Measurements from ENCODE around the gene PTDSS2.

PTDSS2 gene

DNA sequence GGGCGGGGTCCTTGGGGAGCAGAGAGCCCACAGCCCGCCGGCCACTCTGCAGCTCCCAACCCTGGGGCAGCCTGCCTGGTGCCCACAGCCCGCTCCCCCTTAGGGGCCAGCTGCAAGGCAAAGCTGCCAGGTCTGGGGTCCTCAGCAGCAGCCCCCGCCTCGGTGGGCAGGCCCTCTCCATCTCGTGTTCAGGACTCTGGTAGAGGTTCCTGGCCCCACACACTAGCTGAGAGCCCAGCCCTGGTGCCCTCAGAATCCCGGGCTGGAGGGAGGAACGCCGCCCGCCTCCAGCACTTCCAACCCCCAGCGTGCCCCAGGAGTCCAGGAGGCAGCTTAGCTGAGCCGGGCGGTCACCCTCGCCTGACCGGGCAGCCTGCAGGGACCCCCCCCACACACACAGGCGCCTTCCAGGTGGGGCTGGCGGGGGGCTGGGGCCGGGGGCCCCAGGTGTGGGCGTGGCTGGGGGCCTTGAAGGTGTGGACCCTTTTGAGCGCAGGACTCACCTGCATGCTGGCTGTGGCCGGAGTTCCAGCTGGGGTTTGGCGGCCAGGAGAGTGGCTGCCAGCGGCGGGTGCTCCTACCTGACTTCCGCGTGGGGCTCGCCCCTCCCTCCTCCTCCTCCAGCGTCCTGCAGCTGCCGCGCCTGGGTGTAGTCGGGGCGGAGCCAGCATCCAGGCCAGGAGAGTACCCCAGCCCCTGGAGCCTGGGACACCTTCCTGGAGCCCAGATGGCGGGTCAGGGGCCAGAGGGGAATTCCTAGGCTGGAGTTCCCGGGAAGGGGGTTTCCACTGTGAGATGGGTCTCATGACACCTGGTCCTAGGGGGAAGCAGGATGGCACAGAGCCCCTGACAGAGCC, 8.4 kb upstream of the PTDSS2 start, which contains the start of gene ANO9:
Gene ANO9, minus strand, starts transcription at position 594 of the 857 bp plus-strand sequence. Its CDS starts 85 bp downstream, at position 509.
- DNase-seq: peak; percentile 48 to 67 (median 54)
- Histone ChIP-seq H3K9me3 (ENCODE audit: control insufficient read depth, low read length) (no peaks in the 10 kb centered on the region), H3K27me3 (replicated peaks; ENCODE audit: control insufficient read depth, insufficient read depth, low read length, poor library complexity, severe bottlenecking) (no peaks in the 10 kb centered on the region), H3K4me3 (ENCODE audit: insufficient read depth, low read depth, low read length, poor library complexity, severe bottlenecking) (peak within 1 kb of the TSS; percentile 71), H3K36me3 (ENCODE audit: control insufficient read depth, insufficient read depth, low read length) (no peaks in the 10 kb centered on the region), H3K4me1 (ENCODE audit: control insufficient read depth, insufficient read depth, low read length, poor library complexity, severe bottlenecking) (peaks cover 32% of the 10 kb centered on the region), H3K27ac (ENCODE audit: insufficient read depth, low read length, poor library complexity, severe bottlenecking) (peak within 1 kb of the TSS; percentile 67)

DNA sequence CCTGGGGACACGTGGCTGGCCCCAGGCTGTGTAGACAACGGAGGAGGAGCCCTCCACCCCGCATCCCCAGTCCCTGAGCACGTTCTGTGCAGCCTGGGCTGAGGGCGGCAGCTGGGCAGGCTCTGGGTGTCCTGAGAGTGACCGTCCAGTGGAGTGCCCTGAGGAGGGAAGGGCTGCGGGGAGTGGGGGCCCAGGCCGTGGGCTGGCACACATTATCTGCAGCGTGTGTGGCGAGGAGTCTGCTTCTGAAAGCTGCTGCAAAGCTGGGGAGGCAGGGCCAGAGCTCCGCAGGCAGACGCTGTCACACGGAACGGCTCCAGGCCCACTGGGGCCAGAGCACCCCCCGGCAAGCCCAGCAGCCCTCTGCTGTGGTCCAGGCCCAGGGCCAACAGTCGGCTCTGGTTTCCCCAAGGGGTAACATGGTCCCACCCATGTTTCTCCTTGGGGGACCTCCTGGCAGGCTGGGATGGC, 7.4 kb upstream of the PTDSS2 start:
- Histone ChIP-seq H3K27me3 (replicated peaks; ENCODE audit: control insufficient read depth, insufficient read depth, low read length, poor library complexity, severe bottlenecking) (no peaks in the 10 kb centered on the region), H3K4me3 (ENCODE audit: insufficient read depth, low read depth, low read length, poor library complexity, severe bottlenecking) (no peak overlapping the region), H3K27ac (ENCODE audit: insufficient read depth, low read length, poor library complexity, severe bottlenecking) (no peak overlapping the region), H3K4me1 (ENCODE audit: control insufficient read depth, insufficient read depth, low read length, poor library complexity, severe bottlenecking) (peaks cover 26% of the 10 kb centered on the region), H3K9me3 (ENCODE audit: control insufficient read depth, low read length) (no peaks in the 10 kb centered on the region), H3K36me3 (ENCODE audit: control insufficient read depth, insufficient read depth, low read length) (no peaks in the 10 kb centered on the region)
- DNase-seq: no peak

DNA sequence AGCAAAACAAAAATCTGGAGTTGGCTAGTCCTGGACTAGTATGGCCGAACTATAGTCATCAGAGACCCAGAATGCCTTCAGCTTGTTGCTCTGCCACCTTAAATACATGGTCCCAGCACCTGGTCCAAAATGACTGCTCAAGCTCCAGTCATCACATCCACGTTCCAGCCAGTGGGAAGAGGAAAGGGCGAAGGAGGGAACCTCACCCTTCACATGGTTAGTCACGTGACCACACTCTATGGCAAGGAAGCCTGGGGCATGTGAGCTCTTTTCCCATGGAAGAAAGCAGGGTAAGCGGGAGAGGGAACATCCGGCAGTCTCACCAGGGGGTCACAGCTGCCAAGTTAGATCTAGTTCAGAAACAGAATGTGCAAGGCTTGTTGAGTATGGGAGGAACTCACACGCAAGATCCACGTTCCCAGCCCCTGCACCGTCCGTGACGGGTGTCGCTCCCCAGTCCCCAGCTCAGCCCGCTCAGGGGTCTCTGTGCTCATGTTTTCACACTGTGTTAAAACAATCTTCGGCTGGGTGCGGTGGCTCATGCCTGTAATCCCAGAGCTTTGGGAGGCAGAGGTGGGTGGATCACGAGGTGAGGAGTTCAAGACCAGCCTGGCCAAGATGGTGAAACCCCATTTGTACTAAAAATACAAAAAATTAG, 6.4 kb upstream of the PTDSS2 start:
- no peaks in the 10 kb centered on the region for H3K9me3 ChIP-seq (ENCODE audit: control insufficient read depth, low read length)
- H3K27ac ChIP-seq (ENCODE audit: insufficient read depth, low read length, poor library complexity, severe bottlenecking): no peak overlapping the region
- no peaks in the 10 kb centered on the region for H3K36me3 ChIP-seq (ENCODE audit: control insufficient read depth, insufficient read depth, low read length)
- DNase-seq: no peak
- no peak overlapping the region for H3K4me3 ChIP-seq (ENCODE audit: insufficient read depth, low read depth, low read length, poor library complexity, severe bottlenecking)
- no peaks in the 10 kb centered on the region for H3K27me3 ChIP-seq (replicated peaks; ENCODE audit: control insufficient read depth, insufficient read depth, low read length, poor library complexity, severe bottlenecking)
- H3K4me1 ChIP-seq (ENCODE audit: control insufficient read depth, insufficient read depth, low read length, poor library complexity, severe bottlenecking): peaks cover 27% of the 10 kb centered on the region

DNA sequence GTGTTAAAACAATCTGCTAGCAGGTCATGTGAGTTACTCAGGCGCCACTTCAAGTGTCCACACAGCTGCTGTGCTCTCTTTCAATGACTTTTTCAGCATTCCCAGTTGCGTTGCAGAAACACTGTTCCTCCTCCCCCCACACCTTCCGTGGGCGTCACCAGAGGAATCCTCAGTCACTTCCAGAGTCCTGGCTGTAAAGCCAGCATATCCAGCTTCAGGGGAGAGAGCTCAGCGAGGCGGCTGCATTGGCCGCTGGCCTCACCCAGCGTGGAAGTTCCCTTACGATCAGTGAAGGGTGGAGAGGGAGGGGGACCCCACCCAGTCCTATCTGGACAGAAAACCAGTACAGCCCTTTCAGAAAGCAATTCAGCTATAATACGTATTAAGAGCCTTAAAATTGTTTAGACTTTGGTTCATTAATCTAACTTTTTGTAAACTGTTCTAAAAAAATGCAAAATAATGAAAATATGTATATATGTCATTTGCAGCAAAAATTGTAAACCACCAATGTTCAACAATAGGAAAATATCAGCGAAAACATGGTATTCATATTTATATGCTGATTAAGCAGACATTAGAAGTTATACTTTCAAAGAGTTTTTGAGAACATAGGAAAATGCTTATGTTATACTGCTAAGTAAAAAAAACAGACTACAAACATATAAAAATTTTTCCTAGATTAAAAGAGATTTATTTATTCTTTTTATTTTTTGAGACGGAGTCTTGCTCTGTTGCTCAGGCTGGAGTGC, 5.5 kb upstream of the PTDSS2 start:
- no peak for DNase-seq
- H3K27me3 ChIP-seq (replicated peaks; ENCODE audit: control insufficient read depth, insufficient read depth, low read length, poor library complexity, severe bottlenecking): no peaks in the 10 kb centered on the region
- no peak overlapping the region for H3K4me3 ChIP-seq (ENCODE audit: insufficient read depth, low read depth, low read length, poor library complexity, severe bottlenecking)
- H3K36me3 ChIP-seq (ENCODE audit: control insufficient read depth, insufficient read depth, low read length): no peaks in the 10 kb centered on the region
- H3K4me1 ChIP-seq (ENCODE audit: control insufficient read depth, insufficient read depth, low read length, poor library complexity, severe bottlenecking): peaks cover 29% of the 10 kb centered on the region
- H3K9me3 ChIP-seq (ENCODE audit: control insufficient read depth, low read length): no peaks in the 10 kb centered on the region
- no peak overlapping the region for H3K27ac ChIP-seq (ENCODE audit: insufficient read depth, low read length, poor library complexity, severe bottlenecking)

DNA sequence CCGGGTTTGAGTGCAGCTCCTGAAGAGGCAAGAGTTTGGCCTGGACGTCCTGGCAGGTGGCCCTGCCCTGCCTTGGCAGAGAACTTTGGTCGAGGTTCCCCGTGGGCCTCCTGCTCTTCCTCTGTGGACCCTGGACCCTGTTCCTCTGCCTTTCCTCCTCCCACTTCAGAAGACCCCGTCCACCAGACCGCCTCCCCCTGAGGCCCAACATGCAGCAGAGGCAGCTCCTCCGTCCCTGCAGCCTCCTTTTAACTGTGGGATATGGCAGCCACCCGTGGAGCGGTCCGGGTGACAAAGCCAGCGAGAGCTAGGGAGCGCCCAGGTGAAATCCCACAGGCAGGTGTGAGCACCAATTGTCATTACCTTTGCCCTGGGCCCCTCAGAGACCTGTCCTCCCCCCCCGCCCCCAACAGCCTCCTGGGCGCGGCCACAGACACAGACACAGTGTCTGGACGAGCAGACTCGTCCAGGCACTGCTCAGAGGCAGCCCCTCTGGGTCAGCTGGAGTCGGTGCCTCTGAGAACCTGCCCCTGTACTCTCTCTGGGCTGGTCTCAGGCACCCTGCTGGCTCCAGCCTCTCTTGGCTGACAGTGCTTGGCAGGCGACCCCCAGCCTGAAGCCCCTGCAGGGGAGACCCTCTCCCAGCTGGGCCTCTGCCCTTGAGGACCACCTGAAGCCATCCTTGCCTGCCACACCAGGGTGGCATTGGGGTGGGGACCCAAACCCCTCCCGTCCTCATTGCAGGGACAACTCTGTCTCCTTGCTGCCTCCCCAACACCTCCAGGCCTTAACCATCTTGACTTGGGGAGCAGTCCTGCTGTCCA, 4.1 kb upstream of the PTDSS2 start:
- no peak for DNase-seq
- H3K4me3 ChIP-seq (ENCODE audit: insufficient read depth, low read depth, low read length, poor library complexity, severe bottlenecking): no peak overlapping the region
- H3K27me3 ChIP-seq (replicated peaks; ENCODE audit: control insufficient read depth, insufficient read depth, low read length, poor library complexity, severe bottlenecking): no peaks in the 10 kb centered on the region
- no peaks in the 10 kb centered on the region for H3K9me3 ChIP-seq (ENCODE audit: control insufficient read depth, low read length)
- H3K27ac ChIP-seq (ENCODE audit: insufficient read depth, low read length, poor library complexity, severe bottlenecking): no peak overlapping the region
- H3K36me3 ChIP-seq (ENCODE audit: control insufficient read depth, insufficient read depth, low read length): no peaks in the 10 kb centered on the region
- peaks cover 30% of the 10 kb centered on the region for H3K4me1 ChIP-seq (ENCODE audit: control insufficient read depth, insufficient read depth, low read length, poor library complexity, severe bottlenecking)

DNA sequence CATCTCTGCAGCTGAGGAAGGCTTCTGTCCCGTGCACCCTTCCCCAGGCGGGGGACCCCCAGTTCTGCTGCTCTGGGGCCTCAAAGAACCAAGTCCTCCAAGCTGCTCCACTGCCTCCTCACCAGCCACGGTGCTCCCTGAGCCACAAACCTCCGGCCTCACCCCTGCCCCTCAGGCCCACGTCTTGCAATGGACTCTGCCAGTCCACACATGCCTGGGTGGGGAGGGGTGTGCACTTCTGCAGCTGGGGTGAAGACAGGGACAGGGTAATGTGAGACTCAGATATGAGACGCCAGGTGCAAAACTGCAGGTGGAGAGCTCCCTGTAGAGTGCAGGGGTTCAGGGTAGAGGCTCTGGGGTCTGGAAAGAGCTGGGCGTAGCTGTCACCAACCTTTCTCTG, 3.2 kb upstream of the PTDSS2 start:
- H3K4me1 ChIP-seq (ENCODE audit: control insufficient read depth, insufficient read depth, low read length, poor library complexity, severe bottlenecking): peaks cover 26% of the 10 kb centered on the region
- no peaks in the 10 kb centered on the region for H3K36me3 ChIP-seq (ENCODE audit: control insufficient read depth, insufficient read depth, low read length)
- H3K9me3 ChIP-seq (ENCODE audit: control insufficient read depth, low read length): no peaks in the 10 kb centered on the region
- DNase-seq: no peak
- no peaks in the 10 kb centered on the region for H3K27me3 ChIP-seq (replicated peaks; ENCODE audit: control insufficient read depth, insufficient read depth, low read length, poor library complexity, severe bottlenecking)
- no peak overlapping the region for H3K27ac ChIP-seq (ENCODE audit: insufficient read depth, low read length, poor library complexity, severe bottlenecking)
- H3K4me3 ChIP-seq (ENCODE audit: insufficient read depth, low read depth, low read length, poor library complexity, severe bottlenecking): no peak overlapping the region

DNA sequence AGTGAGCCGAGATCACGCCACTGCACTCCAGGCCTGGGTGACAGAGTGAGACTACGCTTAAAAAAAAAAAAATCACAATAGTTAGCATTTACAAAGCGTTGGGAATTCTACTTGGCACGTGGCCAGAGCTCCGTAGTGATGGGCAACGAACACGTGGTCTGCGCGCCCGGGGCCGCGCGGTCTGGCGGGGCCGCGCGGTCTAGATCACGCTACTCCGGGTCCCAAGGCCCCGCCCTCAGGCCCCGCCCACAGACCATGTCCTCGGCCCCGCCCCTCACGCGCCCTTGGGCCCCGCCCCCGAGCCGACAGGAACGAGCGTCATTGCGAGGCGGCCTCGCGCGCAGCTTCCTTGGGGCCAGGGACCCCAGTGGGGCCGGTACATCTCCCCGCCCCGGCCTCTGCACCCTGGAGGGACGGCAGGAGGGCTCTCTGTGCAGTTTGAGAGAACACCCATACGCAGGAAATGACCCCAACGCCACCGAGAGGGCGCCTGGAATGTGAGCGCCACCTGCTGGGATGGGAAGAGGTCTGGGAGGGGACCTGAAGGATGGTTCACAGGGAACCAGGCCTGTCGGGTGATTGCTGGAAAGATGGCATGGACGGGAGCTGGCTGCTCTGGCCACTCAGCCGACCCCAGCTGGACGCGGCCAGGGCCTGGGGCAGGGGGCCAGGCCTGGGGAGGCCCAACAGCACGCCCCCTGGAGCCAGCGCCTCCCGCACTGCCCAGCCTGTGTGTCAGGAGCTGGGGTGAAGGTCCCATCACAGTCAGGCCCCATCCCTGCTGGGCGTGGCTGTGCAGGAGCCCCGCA, 2.0 kb upstream of the PTDSS2 start:
- Histone ChIP-seq H3K27me3 (replicated peaks; ENCODE audit: control insufficient read depth, insufficient read depth, low read length, poor library complexity, severe bottlenecking) (no peaks in the 10 kb centered on the region), H3K27ac (ENCODE audit: insufficient read depth, low read length, poor library complexity, severe bottlenecking) (peak overlapping the region; percentile 86), H3K4me3 (ENCODE audit: insufficient read depth, low read depth, low read length, poor library complexity, severe bottlenecking) (peak overlapping the region; percentile 53), H3K9me3 (ENCODE audit: control insufficient read depth, low read length) (no peaks in the 10 kb centered on the region), H3K4me1 (ENCODE audit: control insufficient read depth, insufficient read depth, low read length, poor library complexity, severe bottlenecking) (peaks cover 24% of the 10 kb centered on the region), H3K36me3 (ENCODE audit: control insufficient read depth, insufficient read depth, low read length) (peaks cover 3% of the 10 kb centered on the region)
- DNase-seq: peak; percentile 88 to 91 (median 91)

DNA sequence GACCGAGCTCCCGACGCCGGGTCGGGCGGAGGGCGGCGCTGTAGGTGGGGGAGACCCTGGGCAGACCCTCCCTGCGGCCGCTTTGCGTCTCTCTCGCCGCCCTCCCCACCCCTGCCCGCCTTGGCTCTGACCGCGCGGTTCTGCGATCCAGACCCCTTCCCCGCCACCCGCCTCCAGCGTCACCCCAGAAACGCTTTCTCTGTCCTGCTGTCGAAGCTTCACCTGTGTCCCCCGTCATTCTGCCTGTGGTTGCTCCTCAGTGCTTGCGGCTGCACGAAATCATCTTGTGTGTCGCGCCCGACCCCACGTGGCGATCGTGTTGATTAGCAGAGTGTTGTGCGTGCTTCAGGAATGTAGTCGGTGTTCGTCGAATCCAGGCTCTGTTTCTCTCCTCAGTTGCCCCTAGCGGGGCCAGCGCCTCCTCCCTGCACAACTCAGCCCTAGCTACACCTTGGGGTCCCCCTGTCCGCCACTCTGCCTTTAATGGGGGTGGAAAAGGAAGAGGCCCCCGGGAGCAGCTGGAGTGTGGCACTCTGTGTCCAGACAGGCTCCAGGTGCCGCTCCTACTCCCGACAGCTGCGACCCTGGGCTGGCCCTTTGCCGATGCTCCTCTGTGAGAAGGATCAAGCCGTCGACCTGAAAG, 851 bp downstream of the PTDSS2 start:
- peak overlapping the region; percentile 87 for H3K27ac ChIP-seq (ENCODE audit: insufficient read depth, low read length, poor library complexity, severe bottlenecking)
- no peaks in the 10 kb centered on the region for H3K9me3 ChIP-seq (ENCODE audit: control insufficient read depth, low read length)
- DNase-seq: peak; percentile 68 to 73 (median 70)
- H3K4me3 ChIP-seq (ENCODE audit: insufficient read depth, low read depth, low read length, poor library complexity, severe bottlenecking): peak overlapping the region; percentile 91
- peaks cover 29% of the 10 kb centered on the region for H3K4me1 ChIP-seq (ENCODE audit: control insufficient read depth, insufficient read depth, low read length, poor library complexity, severe bottlenecking)
- no peaks in the 10 kb centered on the region for H3K27me3 ChIP-seq (replicated peaks; ENCODE audit: control insufficient read depth, insufficient read depth, low read length, poor library complexity, severe bottlenecking)
- H3K36me3 ChIP-seq (ENCODE audit: control insufficient read depth, insufficient read depth, low read length): peaks cover 11% of the 10 kb centered on the region
